GM19455 (cell line): Measurements from ENCODE around the gene MYCN.
"Not testable (repeated sequence)": the region's sequence is repeated elsewhere in the genome, so short reads cannot be mapped to it uniquely, and the experiment has no call there.

Experiments used
- ATAC-seq: cut with Tn5 transposase; IDR thresholded peaks from one replicate; pipeline ENCODE4 v1.9.1; 2021; ENCODE audit not compliant: unreplicated experiment

The MYCN gene

DNA sequence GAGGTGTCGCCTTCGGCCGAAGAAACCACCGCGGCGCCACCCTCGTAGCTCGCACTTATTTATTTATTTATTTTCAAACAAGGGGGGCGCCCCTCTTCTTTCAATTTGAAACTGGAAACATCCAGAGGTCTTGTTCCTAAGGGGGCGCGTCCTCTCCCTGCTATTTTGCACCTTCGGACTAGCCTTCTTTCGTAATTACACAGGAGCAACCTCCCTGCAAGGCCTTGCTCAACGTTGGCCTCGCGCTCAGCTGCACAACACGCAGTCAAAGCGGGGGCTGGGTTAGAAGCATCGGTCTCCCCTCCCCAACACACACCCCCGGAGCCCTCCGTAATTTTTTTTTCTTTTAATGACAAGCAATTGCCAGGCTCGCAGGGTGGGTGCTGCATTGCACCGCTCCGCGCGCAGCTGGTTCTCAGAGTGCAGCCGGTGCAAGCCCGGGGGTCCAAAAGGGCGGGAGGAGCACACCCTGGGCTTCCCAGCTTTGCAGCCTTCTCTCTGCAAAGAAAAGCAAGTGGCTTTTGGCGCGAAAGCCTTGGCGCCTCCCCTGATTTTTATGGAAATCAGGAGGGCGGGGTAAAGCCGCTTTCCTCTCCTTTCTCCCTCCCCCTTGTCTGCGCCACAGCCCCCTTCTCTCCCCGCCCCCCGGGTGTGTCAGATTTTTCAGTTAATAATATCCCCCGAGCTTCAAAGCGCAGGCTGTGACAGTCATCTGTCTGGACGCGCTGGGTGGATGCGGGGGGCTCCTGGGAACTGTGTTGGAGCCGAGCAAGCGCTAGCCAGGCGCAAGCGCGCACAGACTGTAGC lies at the start of gene MYCN:
MYCN (plus strand) TSS at position 697 of the 807 bp plus-strand sequence. CDS start 1,515 bp downstream, outside the sequence.
- ATAC-seq, result peak; percentile 70

DNA sequence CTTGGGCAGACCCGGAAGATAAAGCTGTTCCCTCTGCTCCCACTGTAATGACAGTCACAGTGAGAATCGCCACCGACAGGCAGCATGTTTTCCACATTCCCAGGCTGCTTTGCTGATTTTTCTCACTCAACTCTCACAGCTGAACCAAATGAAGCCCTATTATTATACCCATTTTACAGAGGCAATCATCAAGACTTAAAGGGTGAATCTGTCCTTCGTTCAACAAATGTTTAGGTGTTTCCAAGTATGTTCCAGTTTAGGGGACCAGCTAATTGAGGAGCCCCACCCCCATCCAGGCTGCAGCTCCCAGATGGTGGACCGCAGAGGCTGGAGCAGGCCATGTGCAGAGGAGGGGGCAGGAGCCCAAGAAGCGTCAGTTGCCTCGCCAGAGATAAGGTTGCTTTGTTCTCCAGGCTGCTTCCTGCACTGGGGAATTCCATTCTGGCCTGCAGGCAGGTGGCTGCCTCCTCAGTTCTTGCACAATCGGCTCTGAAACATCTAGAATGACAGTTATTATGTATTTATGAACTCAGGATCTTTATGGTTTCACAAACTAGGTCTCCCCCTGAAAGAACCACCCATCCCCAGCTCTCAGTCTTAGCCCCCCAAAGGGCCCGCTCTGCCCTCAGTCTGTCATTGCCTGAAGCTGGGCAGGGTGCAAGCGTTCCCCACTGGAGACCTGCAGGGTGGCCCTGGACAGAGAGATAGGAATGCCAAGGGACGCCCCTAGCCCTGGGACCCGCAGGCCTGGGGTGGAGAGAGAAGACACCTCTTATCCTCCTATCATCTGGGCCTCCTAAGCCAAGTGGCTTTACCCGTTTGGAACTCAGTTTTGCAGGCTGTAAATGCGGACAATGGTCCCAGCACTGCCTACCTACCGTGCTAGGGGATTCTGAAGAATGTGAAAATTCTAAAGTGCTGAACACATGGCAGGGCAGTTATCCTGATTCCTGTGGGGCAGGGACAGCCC lies 49.1 kb upstream of the MYCN start:
- no peak for ATAC-seq

DNA sequence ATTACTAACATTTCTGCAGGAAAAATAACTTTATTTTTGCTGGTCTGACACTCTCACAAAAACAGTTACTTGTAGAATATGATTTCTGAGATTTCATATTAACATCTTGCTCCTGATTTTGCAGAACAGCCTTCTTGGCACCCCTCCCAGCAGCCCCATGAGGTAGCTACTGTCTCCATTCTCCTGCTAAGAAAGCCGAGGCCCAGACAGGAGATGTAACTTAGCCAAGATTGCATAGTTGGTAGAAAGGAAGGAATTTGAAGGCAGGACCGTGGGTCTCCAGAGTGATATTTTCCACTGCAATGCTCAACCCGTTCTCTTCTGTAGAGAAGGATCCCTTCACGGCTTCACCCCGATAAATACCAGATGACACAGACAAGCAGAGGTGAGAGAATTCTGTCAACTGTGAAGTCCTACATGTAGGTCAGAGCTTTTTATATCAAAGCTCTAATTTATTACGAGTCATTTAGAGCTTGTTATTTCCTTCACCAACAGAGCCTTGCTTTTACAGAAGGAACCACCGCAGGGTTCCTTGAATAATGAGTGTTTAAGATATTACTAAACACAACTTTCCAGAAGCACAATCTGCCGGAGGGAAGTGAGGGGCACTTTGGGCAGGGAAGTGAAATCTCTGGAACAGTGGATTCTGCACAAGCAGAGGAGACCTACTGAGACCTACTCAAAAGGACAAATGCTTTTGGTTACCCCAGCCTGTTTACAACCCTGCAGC lies 48.0 kb upstream of the MYCN start:
- ATAC-seq, result no peak

DNA sequence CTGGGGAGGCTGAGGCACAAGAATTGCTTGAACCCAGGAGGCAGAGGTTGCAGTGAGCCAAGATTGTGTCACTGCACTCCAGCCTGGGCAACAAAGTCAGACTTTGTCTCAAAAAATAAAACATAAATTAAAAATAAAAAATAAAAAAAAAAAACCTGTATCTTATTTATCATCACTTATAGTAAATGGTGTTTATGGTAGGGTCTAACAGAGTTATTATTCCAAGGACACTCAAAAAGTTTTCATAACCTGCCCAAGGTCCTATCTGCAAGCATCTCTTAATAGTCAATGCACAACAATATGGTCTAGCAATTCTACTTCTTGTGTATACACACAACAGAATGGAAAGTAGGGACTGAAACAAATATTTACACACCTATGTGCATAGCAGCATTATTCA lies 47.3 kb upstream of the MYCN start:
- ATAC-seq, result no peak

DNA sequence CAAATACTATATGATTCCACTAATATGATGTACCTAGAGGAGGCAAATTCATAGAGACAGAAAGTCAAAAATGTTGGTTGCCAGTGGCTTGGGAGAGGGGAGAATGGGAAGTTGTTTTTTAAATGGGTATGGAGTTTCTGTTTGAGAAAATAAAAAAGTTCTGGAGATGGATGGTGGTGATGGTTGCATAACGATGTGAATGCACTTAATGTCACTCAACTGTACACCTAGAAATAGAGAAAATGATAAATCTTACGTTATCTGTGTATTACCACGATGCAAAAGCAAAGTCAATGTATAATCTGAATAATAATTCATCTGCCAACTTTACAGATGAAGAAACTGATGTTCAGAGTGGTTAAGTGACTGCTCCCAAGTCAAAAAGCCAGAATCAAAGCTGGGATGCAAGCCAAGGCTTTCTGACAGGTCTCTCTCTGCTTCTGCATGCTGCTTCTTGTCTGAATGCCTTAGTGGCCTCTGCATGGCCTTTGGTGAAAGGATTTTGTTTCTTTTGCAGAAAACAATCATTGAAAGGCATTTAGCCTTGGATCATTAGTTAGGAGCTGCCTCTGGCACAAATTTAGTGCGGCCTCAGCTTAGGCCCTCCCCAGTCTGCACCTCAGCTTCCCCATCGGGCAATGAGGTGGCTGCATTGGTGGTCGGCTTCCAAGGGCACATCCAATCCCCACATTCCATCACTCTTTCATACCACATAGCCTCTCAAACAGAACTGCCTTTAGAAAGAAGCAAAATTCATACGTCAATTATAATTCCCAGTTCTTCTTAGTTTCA lies 46.5 kb upstream of the MYCN start:
- no peak for ATAC-seq

DNA sequence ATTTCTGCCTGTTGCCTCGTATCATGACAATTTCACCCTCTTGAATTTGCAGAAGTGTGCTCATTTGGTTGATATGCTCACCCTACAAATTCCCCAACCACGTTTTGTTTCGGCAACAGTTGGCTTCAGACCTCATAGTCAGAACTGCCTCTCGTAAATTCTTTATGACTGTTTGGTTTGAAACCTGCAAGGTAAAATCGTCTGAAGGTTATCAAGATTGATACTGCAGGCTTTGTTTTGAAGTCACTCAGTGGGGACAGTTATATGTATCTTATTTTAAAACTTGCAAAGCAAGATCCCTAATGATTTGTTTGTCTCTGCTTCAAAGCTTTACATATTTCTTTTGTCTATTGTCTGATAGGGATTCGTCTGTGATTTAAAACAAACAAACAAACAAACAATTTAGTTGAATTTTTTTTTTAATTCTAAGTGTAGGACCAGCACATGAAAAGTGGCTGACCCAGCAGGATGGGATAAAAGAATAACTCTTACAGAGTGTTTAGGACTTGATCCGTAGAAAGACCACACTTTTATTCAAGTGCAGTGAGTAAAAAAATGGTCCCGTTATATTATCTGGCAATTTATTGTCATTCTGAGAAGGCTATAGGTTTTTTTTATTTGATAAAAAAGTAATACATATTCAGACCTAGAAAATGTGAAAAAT lies 45.7 kb upstream of the MYCN start:
- ATAC-seq, result no peak

DNA sequence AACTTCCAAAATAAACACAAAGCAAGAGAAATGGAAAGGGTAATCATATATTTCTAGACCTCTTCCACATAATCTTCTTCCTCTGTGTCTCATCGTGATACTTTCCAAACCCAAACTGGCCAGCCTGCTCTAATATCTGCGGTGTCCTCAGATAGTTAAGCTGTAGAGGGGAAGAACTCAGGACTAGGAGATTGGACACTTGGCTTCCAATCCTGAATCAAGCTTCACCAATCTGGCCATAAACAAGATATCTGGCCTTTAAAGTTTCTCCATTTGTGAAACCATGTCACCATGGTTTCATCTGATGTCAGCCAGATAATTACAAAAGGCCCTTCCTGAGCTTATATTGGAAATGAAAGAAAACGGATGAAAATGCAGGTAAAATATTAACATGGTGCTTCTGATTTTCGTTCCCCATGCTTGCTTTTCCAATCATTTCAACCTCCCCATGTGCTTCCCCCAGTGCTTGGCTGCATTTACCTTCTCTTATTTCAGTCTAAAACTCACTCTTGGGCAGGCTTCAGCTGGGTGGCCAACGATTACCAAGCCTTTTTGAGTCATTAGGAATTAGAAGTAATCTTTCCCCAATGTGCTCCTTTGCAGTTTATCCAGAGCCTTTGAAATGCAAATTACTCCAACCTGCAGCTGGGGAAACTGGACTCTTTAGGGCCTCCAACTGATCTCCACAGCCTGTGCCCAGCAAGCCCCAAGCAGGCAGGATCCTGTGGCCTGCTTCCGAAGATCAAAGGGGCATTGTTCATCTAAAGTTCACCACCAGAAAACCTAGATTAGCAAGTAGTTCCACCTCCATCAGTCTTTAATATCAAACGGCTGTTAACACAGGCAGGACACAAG lies 44.5 kb upstream of the MYCN start:
- no peak for ATAC-seq

DNA sequence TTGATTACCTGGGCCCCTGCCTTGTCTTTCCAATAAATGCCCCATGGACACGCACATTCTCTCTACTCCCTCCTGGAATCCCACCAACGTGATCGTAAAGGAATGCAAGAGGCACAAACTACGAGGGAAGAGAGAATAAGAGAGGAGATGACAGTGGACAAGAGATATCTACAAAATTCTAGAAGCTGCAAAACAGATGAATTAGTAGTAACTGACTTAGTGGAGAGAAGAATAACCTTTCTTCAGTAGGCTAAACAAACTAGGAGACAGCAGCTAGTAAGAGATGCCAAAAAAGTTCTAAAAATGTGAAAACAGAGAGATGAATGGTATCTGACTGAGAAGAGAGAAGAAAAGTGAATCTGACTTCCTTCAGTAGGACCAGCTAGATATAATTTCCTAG lies 43.5 kb upstream of the MYCN start:
- no peak for ATAC-seq

DNA sequence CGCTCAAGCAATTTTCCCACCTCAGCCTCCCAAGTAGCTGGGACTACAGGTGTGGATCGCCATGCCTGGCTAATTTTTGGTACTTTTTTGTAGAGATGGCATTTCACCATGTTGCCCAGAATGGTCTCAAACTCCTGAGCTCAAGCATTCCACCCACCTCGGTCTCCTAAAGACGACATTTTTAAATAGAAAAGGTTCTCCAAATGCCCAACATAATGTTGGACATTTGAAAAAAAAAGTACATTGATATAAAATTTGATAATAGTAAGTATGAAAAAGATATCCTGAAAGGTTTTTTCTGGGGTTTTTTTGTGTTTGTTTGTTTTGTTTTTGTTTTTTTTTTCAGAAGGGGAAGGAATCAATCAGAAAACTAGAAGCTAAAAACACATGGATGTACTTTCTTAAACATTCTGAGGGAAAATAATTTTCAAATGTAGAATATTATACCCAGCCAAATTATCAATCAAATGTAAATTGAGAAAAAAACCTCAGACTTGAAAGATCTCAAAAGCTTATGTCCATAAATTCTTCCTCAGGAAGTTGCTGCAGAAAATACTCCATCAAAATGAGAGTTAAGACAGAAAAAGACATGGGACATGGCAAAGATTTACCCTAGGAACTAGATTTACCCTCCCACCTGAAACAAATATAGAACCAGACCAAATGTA lies 42.8 kb upstream of the MYCN start:
- no peak for ATAC-seq

DNA sequence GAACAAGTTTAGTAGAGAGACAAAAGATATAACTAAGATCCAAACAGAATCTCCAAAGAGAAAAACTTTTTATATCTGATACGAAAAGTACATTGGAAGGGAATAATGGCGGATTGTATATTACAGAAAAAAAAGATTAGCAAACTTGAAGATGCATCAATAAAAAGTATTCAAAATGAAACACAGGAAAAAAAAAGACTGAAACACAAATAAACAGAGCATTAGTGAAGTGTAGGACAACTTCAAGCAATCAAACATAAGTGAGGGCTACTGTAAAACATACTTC lies 41.1 kb upstream of the MYCN start:
- ATAC-seq, result no peak

DNA sequence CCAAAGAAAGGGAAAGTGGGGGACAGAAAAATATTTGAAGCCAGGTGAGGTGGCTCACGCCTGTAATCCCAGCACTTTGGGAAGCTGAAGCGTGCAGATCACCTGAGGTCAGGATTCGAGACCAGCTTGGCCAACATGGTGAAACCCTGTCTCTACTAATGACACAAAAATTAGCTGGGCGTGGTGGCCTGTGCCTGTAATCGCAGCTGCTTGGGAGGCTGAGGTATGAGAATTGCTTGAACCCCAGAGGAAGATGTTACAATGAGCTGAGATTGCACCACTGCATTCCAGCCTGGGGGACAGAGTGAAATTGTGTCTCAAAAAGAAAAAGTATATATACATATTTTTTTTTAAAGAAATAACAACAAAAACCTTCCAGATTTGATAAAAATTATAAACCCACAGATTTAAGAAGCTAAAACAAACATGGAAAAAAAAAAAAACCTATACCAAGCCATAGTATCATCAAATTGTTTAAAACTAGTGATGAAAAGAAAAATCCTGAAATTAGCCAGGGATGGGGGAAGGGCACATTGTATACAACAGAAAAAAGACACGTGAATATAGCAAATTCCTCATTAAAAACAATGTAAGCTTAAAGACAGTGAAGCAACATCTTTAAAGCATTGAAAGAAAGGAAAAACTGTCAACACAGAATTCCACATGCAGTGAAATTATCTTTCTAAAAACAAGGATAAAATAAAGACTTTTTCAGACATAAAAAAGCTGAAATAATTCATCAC lies 40.4 kb upstream of the MYCN start:
- no peak for ATAC-seq

DNA sequence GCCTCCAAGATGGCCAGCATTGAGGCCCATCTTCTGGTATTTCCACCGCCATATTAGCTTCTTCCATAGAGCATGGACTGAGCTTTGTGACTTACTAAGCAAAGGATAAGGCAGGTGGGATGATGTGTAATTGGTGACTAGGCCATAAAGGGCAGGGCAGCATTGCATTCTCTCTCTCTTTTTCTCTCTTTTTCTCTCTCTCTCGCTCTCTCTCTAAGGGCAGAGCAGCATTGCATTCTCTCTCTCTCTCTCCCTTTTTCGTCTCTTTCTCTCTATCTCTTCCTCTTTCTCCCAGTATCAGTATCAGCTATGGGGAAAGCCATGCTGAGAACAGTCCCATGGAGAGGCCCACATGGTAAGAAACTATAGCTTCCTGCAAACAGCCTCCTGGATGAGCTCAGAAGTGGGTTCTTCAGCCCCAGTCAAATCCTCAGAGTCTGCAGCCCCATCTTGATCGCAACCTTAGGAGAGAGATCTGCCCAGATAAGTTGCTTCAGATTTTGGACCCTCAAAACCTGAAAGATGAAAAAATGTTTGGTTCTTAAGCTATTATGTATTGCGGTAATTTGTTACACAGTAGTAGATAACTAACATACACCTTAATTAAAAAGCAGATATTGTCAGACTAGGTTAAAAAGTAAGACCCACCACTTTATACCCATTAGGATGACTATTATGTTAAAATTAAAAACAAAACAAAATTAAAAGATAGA lies 39.1 kb upstream of the MYCN start:
- ATAC-seq, result no peak

DNA sequence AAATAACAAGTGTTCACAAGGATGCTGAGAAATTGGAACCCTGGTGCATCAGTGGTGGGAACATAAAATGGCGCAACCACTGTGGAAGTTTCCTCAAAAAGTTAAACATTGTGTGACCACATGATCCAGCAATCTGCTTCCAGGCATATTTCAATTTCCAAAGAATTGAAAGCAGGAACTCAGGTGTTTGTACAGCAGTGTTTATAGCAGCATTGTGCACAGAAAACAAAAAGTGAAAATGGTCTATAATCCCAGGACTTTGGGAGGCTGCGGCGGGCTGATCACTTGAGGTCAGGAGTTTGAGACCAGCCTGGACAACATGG lies 38.6 kb upstream of the MYCN start:
- no peak for ATAC-seq

DNA sequence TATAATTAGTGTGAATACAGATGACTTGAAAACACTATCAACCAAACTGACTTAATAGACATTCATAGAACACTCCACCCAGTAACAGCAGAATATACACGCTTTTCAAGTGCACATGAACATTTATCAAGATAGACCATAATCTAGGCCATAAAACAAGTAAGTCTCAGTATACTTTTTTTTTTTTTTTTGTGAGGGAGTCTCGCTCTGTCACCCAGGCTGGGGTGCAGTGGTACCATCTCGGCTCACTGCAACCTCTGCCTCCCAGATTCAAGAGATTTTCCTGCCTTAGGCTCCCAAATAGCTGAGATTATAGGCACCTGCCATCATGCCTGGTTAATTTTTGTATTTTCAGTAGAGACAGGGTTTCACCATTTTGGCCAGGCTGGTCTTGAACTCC lies 36.4 kb upstream of the MYCN start:
- not testable (repeated sequence) for ATAC-seq

DNA sequence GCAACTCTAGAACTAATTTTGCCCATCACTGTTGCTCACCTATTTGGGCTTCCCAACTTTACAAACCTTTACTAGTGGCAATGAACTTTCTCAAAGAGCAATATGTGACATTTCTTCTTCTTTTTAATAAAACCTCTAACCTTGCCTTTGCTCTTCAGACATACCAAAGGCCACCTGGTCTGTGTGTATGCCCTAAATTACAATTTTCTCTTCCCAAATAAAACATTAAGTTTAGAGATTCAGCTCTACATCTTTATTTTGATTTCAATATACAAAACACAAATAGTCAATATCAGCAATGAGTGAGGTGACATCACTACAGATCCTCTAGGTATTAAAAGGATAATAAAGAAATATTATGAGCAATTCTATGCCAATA lies 35.1 kb upstream of the MYCN start:
- ATAC-seq, result no peak

DNA sequence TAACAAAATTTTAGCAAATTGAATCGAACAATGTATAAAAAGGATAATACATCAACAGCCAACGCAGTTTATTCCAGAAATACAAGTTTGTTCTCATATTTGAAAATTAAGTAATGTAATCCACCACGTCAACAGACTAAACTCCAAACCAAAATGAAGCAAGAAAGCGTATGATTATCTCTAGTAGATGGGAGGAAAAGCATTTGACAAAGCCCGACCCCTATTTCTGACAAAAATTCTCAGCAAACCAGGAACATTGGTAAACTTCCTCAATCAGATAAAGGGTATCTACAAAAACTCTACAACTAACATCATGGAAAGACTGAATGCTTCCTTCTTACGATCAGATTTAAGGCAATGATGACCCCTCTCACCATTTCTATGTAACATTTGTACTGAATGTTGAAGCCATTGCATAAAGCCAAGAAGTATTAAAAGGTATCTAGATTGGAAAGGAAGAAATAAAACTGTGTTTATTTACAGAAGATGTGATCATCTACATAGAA lies 34.3 kb upstream of the MYCN start:
- no peak for ATAC-seq

DNA sequence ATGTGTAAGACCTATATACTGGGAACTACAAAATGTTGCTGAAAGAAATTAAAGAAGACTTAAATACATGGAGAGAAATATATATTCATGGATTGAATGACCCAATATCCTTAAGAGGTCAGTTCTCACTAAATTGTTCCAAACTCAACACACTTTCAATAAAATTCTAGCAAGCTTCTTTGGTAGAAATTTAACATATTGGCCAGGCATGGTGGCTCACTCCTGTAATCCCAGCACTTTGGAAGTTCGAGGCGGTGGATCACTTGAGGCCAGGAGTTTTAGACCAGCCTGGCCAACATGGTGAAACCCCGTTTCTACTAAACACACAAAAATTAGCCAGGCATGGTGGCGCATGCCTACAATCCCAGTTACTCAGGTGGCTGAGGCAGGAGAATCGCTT lies 33.6 kb upstream of the MYCN start:
- ATAC-seq, result no peak
